AG04450 (cell line): Measurements from ENCODE around the gene SLX9. TPM values are rescaled to one million over a fixed set of nuclear protein-coding genes. Genes with fewer than 3 reads are reported as not detected.

Experiments
- CTCF ChIA-PET: fragments of 300-600, 350-600 bp; formaldehyde crosslinking; extraction: SDS; loops from one replicate; lab custom pipeline; 2022; ENCODE audit warnings: antibody characterized with exemption, inconsistent platforms; lab: Charles Lee
- POLR2A ChIA-PET: fragments of 350-600 bp; formaldehyde crosslinking; extraction: SDS; loops from one replicate; lab custom pipeline; 2021; ENCODE audit warnings: antibody characterized with exemption, inconsistent platforms; lab: Yijun Ruan, JAX
- DNase-seq: peaks from one replicate; pipeline ENCODE4 v3.0.0-alpha.2; 2011; ENCODE audit warnings: low read depth, low spot score
- H3K27ac ChIP-seq: one replicate; pipeline ENCODE4 v1.5.1; 2012; ENCODE audit warnings: low read depth, low read length, control low read depth
- H3K27me3 ChIP-seq: one replicate; pipeline ENCODE4 v1.6.0; 2012; ENCODE audit warnings: low read length; ENCODE audit not compliant: control insufficient read depth, insufficient read depth
- H3K4me3 ChIP-seq: 2 replicates; pipeline ENCODE4 v1.5.1; 2011; ENCODE audit warnings: mild to moderate bottlenecking, low read depth, low read length, control low read depth
- H3K9me3 ChIP-seq: 2 replicates; pipeline ENCODE4 v1.5.1; 2012; ENCODE audit warnings: low read length; ENCODE audit not compliant: control insufficient read depth, insufficient read depth
- polyA plus RNA-seq: library from polyadenylated mRNA; depleted of rRNA; stranded (reverse); fragments of >200 nt; gene quantifications from 2 replicates; pipeline ENCODE4 v1.2.3, GENCODE V29; 2011
- TF ChIP-seq, protein P1 (sequence below): IDR thresholded peaks from 2 replicates; pipeline ENCODE4 v1.5.1; 2011; ENCODE audit warnings: low read depth, low read length, control low read depth, inconsistent platforms

Gene SLX9
- polyA plus RNA-seq, 1 experiment: 11.4 TPM

GRCh38 chr21:44914176-44914874 lies 25.5 kb upstream of the SLX9 start:
- H3K27me3 ChIP-seq: peaks cover 36% of the 10 kb centered on the region
- ChIA-PET CTCF (interaction anchor here (0.5 kb wide), 1 partner anchor 22 kb away, joined by 4 read pairs; no protein-coding TSS in a partner anchor), POLR2A (interaction anchor here (0.6 kb wide), 1 partner anchor 13 kb away, joined by 6 read pairs; no protein-coding TSS in a partner anchor)
- TF ChIP-seq, protein P1, sequence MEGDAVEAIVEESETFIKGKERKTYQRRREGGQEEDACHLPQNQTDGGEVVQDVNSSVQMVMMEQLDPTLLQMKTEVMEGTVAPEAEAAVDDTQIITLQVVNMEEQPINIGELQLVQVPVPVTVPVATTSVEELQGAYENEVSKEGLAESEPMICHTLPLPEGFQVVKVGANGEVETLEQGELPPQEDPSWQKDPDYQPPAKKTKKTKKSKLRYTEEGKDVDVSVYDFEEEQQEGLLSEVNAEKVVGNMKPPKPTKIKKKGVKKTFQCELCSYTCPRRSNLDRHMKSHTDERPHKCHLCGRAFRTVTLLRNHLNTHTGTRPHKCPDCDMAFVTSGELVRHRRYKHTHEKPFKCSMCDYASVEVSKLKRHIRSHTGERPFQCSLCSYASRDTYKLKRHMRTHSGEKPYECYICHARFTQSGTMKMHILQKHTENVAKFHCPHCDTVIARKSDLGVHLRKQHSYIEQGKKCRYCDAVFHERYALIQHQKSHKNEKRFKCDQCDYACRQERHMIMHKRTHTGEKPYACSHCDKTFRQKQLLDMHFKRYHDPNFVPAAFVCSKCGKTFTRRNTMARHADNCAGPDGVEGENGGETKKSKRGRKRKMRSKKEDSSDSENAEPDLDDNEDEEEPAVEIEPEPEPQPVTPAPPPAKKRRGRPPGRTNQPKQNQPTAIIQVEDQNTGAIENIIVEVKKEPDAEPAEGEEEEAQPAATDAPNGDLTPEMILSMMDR: no peak
- no peak overlapping the region for H3K4me3 ChIP-seq
- no peak for DNase-seq
- H3K9me3 ChIP-seq: no peaks in the 10 kb centered on the region; the same call in 1 of the 2 replicates
- no peak overlapping the region for H3K27ac ChIP-seq

DNA sequence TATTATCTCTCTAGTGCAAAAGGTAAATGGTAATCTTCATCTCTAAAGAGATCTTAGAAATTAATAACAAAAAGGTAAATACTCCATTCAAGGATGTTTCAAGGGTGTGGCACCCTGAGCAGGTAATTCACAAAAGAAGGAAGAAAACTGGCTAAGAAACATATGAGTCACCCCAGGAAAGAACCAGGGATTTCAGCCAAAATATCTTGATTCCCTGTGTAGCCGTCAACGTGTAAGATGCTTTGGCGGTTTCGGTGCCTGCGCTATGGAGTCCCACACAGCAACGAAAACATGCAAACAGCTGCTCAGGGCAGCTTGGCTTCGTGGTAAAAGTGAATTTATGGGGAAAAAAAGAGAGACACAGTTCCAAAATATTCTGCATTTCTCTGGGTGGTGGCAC lies 22.9 kb upstream of the SLX9 start:
- POLR2A ChIA-PET: interaction anchor here (0.6 kb wide), 1 partner anchor 30 kb away, joined by 3 read pairs; no protein-coding TSS in a partner anchor
- CTCF ChIA-PET: interaction anchor here (1.1 kb wide), 1 partner anchor 24 kb away, joined by 3 read pairs; no protein-coding TSS in a partner anchor
- TF ChIP-seq, protein P1: no peak
- no peak for DNase-seq
- H3K9me3 ChIP-seq: no peaks in the 10 kb centered on the region; the same call in 1 of the 2 replicates
- peaks cover 48% of the 10 kb centered on the region for H3K27me3 ChIP-seq
- no peak overlapping the region for H3K4me3 ChIP-seq
- no peak overlapping the region for H3K27ac ChIP-seq

DNA sequence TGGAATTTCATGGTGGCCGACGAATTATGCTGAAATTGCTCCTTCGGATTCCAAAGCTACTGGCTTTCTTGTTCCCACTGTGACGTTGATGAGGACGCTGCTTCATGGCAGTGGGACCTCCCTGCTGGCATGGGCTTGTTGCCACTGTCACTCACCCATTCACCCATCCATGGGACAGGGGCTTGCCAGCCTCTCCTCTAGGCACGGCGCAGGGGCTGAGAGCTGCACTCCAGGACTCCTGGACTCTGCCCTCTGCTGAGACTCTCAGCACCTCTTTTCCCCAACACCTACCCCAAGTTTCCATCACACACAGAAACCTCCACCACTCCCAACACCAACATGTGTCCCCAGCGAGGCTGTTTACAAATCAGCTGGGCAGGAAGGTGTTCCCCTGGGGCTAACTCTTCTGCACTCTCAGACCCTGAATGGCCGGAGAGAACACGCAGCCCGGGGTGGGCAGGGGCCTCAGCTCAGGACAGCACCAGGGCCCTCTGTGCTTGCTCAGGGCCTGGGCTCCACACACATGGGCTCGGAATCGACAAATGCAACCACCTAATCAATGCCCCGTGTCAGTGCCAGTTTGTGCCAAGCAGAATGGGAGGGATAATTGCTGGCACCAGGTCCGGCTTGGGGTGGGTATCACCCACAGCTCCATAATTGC lies 22.3 kb upstream of the SLX9 start:
- H3K27ac ChIP-seq: no peak overlapping the region
- TF ChIP-seq, protein P1: no peak
- DNase-seq: no peak
- ChIA-PET CTCF (interaction anchor here (1.1 kb wide), 1 partner anchor 25 kb away, joined by 3 read pairs; no protein-coding TSS in a partner anchor), POLR2A (no interaction called here)
- no peak overlapping the region for H3K4me3 ChIP-seq
- H3K9me3 ChIP-seq: no peaks in the 10 kb centered on the region; the same call in 1 of the 2 replicates
- peaks cover 54% of the 10 kb centered on the region for H3K27me3 ChIP-seq

DNA sequence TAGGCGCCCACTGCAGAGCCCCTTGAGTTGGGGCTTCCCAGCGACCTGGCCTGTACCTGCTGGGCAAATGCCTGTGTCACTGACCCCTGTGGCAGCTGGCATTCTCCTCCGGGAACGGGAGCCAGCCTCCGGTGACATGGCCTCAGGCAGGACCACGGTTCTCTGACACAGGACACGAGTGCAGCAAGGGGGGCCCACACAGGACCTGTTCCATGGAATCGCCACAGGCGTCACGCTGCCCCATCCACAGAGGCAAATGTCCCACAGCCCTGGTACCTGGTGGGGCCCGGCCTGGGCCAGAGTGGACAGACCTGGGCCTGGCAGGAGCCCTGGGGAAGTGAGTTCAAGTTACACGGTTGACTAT lies 21.7 kb upstream of the SLX9 start:
- H3K9me3 ChIP-seq: no peaks in the 10 kb centered on the region; the same call in 1 of the 2 replicates
- TF ChIP-seq, protein P1: no peak
- H3K4me3 ChIP-seq: no peak overlapping the region
- CTCF ChIA-PET: interaction anchor here (1.1 kb wide), 1 partner anchor 25 kb away, joined by 3 read pairs; no protein-coding TSS in a partner anchor
- POLR2A ChIA-PET: no interaction called here
- no peak for DNase-seq
- H3K27me3 ChIP-seq: peaks cover 59% of the 10 kb centered on the region
- H3K27ac ChIP-seq: no peak overlapping the region
